Measurements from ENCODE around the gene AP2A2.

AP2A2 gene

DNA sequence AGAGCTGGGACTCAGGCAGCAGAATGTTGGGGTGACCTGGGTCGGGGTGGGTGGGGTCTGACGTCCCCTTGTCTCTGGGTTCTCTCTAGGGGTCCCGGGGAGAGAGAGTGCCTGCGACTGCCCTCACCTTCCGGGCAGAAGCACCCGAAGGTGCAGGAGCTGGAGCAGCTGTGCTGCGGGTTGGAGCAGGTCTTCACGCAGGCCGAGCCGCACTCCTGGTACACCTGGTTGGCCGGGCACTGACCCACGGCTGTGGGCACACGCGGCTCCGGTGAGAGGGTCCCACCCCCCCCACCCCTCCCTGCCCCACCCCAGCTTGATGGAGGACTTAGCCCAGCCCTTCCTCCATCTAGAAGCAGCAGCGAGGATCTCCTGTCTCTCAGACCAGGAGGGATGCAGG, 104.4 kb downstream of the AP2A2 start:
- no peak for DNase-seq (ENCODE audit: low spot score)

DNA sequence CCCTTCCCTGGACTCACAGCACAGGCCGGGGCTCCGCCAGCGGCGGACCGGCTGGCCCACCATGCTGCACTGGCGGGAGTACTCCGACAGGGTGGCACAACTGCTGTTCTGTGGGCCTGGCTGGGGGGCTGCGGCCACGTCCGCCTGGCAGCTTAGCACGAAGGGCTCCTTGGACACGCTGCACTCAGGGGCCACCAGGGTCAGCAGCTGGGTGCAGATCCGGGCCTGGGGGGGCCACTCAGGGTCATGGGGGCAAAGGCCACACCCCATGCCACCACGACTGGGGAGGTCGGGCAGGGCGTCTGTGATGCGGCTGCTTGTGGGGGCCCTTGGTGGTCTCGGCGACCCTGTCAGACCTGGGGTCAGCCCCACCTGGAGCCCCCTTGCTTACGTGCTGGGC, 104.9 kb downstream of the AP2A2 start:
- no peak for DNase-seq (ENCODE audit: low spot score)

- DNase-seq (ENCODE audit: low spot score) = no peak
Measured at GRCh38 chr11:1031121-1031899, 105.6 kb downstream of the AP2A2 start.

DNA sequence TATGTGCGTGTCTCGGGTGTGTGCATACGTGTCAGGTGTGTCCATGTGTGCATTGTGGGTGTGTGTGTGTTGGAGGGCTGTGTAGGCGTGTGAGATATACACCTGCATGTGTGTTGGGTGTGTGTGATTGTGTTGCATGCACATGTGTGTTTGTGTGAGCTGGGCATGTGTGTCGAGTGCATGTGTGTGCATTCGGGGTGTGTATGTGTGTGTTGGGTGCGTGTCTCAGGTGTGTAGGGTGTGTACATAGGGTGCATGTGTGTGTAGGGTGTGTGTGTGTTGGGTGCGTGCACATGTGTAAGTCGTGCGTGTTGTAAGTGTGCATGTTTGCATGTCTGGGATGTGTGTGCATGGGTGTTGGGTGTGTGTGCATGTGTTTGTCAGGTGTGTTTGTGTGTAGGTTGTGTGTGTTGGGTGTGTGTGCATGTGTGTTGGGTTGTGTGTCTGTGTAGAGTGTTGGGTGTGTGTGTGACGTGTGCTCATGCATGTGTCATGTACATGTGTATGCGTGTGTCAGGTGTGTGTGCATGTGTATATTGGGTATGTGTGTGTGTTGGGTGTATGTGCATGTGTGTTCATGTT, 106.7 kb downstream of the AP2A2 start:
- no peak for DNase-seq (ENCODE audit: low spot score)

GRCh38 chr11:1033016-1033798, 107.5 kb downstream of the AP2A2 start:
- DNase-seq (ENCODE audit: low spot score) = no peak

DNA sequence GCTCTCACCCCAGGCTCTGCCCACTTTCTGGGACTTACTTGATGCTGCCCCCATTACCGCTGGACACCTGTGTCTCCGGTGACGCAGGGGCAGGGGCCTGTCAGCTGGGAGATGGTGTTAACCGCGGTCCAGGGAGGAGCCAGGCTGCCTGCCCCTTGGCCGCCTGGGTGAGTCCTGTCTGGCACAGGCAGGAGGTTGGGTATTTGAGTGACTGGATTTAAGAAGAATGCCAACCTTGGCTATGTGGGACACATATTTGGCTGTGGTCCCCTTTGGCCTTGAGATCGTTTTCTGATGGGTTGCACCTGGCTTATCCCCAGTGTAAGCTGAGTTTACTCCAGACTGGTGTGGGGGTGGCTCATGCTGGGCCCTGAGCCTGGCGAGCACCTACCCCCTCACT, 108.3 kb downstream of the AP2A2 start:
- DNase-seq (ENCODE audit: low spot score) = no peak

- DNase-seq (ENCODE audit: low spot score) = no peak
Measured at GRCh38 chr11:1034456-1035295, 109.0 kb downstream of the AP2A2 start.

- DNase-seq (ENCODE audit: low spot score) = no peak
Measured at GRCh38 chr11:1035577-1036283, 110.1 kb downstream of the AP2A2 start.

DNA sequence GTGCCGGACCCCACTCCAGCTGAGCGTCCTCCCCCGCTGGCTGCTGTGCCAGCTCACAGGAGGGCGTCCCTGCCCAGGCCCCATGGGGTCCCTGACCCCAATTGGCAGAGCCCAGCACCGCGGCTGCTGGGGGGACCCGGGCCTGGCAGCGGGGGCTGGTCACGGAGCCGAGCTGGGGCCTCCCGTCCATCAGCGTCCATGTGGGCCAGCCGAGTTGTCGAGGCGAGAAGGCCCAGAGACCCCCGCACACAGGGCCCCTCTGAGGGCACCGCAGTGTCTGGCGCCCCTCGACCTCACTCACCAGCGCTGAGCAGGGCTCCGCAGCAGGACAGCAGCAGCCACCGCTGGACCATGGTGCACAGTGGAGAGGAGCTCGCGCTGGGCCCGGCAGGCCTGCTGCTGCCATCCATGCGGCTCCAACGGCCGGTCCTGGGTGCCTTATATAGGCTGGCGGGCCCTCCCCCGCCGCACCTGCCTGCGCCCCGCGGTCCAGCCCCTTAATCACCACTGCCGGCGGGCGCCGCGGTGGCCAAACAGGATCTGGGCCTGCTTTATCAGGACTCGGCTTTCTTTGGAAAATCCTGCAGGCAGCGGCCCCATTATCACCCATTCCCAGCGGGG, 110.7 kb downstream of the AP2A2 start, which contains the start of gene MUC6:
Gene MUC6 (minus strand): TSS at position 416 of the 621 bp plus-strand sequence. CDS start 63 bp downstream, at position 353.
- DNase-seq (ENCODE audit: low spot score) = no peak

- DNase-seq (ENCODE audit: low spot score) = no peak
Measured at GRCh38 chr11:1036931-1037330, 111.3 kb downstream of the AP2A2 start.

- DNase-seq (ENCODE audit: low spot score) = no peak
Measured at GRCh38 chr11:1037506-1038055, 111.9 kb downstream of the AP2A2 start.

GRCh38 chr11:1038361-1038760, 112.7 kb downstream of the AP2A2 start:
- DNase-seq (ENCODE audit: low spot score) = no peak

DNA sequence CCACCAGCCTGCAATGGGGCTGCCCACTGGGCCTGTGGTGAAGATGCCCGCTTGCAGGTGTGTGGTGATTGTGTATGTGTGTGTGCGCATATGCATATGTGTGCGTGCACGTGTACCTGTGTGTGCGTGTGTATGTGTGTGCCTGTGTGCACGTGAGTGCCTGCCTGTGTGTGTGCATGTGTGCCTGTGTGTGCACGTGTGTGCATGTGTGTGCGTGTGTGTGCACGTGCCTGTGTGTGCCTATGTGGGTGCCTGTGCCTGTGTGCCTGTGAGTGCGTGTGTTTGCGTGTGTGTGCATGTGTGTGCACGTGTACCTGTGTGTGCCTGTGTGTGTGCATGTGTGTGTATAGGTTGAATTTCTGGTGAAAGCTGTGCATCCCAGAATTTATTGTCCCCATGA, 113.3 kb downstream of the AP2A2 start:
- no peak for DNase-seq (ENCODE audit: low spot score)

DNA sequence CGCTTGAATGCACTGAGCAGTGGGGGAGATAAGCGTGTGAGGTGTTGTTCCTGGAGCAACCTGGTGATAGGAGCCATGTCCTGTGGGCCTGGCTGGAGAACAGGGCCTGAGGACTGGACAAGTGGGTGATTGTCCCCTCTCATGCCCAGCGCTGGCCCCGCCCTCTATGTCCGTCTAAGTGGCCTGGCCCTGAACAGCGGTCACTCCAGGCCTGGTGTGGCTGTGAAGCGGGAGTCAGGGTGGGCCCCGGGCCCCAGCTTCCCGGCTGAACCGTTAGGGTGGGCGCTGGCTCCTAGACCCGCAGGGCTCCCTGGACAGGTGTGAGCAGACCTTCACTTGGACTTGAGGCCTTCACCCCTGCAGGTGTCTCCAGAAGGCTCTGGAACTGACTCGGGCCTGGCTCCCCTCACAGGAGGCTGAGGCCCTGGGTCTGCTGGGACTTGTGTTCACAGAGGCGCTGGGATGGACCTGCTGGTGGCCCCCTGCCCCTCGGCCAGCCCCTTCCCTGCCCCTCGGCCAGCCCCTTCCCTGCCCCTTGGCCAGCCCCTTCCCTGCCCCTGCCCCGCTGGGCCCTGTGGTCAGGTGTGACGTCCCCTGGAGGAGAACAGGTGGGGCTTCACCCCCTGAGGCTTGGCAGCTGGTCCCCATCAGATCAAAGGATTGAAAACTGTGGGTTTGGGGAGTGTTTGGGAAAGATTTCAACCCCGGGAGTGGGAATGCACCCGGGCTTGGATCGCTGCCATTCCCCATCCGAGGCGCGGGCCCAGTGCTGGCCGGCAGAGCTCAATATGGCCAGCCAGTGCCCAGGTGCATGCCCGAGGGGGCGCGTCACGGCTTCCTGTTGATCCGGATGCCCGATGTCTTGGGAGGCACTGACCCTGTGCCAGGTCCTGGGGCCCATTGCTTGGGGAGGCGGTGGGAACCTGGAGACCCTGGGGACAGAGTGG, 114.1 kb downstream of the AP2A2 start:
- no peak for DNase-seq (ENCODE audit: low spot score)

DNA sequence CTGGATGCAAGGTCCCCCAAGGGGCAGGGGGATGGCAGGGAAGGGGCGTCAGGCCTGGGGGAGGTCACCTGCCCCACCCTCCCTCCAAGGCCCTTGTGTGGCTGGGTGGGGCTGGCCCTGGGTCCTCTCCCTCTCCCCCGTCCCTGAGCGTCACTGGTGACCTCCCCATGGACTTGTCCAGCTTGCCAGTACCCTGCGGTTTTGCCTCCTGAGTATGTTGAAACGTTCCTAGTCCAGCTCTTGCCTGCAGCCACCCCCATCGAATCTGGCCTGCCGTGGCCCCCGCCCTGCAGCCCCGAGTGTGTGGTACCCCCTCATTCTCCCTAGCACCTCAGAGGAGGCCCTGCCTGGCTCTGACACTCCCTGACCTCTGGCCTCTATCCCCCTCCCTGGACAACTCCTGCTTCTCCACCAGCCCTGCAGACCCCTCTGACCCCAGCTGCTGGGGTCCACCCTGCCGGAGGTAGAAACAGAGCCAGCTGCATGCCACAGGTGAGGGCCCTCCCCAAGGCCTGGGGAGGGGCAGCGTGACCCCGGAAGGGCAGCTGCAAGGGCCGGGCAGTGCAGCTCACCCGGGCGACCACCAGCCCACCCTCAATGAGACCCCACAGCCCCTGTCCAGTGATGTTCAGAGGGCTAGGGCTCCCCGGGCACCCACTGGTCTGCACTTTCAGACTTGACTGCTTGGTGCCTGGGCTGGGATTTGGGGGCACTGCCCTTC, 114.9 kb downstream of the AP2A2 start:
- DNase-seq (ENCODE audit: low spot score) = no peak

DNA sequence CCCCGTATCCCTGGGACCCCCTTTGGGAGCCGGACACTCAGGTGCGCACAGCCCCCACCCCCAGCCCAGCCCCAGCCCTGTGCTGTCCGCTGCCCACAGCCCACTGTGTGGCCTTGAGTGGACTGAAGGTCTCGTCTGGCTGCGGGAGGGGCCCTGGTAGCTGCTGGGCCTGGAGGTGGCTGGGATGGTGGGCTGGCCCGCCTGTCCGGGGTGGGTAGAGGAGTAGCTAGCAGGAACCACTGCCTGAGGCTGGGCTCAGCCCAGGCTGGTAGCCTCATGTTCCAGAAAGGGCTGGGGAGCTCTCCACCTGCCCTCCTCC, 115.4 kb downstream of the AP2A2 start:
- DNase-seq (ENCODE audit: low spot score) = no peak

GRCh38 chr11:1041471-1041870, 115.8 kb downstream of the AP2A2 start:
- DNase-seq (ENCODE audit: low spot score) = no peak

DNA sequence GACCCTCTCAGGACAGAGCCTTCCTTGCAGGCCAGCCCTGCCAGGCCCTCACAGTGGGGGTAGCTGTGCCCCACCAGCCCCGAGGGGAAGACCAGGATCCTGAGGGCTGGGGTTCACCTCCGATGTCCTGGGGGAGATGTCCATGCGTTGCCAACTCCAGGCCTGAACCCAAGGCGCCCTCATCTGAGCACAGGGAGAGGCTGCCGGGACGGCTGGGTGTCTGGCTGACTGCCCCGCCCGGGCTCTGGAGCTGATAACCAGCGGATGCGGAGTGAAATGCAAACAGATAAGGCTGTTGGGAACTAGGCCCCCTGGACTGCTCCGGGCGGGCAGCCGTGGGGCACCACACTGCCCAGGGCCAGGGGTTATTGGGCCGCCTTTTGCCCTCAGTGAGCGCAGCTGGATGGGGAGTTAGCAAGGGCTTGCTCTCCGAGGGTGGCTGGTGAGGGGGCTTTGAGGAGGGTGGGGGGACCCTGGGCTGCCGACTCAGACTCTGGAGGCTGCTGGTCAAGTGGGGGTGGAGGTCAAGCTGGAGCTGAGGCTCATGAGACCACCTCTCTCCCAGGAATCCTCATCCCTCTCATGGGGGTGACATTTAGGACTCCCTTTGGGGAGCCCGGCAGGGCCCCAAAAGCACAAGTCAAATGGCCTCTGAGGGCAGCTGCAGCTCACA, 116.4 kb downstream of the AP2A2 start:
- no peak for DNase-seq (ENCODE audit: low spot score)
